Measurements from ENCODE around the gene CAMSAP2.

Gene CAMSAP2

DNA sequence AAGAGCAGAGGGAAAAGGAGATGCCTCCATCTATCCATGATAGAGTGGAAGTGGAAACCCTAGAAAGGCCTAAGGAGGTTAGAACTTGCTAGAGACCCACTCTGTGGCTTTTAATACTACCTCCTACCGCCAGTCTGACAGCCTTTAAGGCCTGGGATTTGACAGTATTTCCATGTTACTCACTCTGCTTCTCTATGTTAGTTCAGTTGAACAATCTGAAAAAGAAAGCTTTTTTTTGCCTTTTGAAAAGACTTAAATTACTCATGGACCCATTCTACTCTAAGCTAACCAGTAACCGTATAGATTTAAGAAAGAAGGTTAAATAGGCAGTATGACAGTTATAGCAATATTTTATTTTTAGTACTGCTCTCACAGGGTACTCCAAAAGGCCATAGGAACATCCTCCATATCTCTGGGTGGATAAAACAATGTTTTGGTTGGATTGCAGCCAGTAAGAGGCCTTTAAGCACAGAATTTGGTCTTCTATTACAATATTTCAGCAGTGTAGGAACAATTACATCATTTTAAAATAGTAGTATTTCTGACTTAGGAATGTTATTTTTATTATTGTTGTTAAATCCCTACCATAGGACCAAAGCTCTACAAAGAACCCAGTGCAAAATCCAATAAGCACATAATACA, 118.1 kb downstream of the CAMSAP2 start:
- no peak for DNase-seq

DNA sequence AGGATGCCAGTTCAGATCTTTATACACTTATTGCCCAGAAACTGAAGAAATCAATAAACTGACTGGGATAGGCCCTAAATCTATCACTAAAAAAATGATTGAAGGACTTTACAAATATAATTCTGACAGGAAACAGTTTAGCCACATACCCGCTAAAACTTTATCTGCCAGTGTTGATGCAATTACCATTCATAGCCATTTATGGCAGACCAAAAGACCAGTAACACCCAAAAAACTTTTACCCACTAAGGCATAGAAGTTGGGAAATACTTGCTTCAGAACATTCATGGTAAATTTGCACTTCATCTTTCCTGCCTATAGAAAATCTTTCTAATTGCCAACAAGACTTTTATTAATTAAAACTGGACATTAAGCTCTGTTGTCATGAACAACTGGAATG, 119.1 kb downstream of the CAMSAP2 start:
- DNase-seq = no peak

DNA sequence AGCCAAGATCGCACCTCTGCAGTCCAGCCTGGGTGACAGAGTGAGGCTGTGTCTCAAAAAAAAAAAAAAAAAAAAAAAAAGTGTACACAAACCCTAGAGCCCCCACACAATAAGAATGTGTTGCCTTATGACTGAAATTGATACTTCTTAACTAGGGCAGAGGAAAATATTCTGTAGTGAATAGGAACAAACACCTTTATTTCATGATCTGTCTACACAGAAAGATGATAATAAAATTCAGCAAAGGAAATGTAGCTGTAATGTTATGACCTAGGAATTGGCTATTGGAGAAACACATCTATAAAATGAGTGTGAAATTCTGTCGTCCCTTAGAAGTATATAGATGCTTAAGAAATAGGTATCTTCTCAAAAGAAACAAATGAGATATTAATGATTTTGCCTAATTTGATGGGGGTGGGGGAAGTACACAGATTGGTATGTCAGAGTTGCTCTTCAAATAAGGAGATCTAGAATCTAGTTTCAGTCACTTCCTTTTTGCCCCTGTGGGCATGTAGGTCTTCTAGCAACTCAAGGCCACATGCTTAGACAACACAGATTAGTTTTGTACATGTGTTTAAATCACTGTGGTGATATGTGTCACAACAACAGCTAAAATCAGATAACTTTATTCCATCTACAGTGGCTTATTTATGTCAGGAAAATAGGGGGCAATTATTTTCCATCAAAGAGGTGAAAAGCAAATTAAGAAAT, 123.4 kb downstream of the CAMSAP2 start:
- DNase-seq = no peak

DNA sequence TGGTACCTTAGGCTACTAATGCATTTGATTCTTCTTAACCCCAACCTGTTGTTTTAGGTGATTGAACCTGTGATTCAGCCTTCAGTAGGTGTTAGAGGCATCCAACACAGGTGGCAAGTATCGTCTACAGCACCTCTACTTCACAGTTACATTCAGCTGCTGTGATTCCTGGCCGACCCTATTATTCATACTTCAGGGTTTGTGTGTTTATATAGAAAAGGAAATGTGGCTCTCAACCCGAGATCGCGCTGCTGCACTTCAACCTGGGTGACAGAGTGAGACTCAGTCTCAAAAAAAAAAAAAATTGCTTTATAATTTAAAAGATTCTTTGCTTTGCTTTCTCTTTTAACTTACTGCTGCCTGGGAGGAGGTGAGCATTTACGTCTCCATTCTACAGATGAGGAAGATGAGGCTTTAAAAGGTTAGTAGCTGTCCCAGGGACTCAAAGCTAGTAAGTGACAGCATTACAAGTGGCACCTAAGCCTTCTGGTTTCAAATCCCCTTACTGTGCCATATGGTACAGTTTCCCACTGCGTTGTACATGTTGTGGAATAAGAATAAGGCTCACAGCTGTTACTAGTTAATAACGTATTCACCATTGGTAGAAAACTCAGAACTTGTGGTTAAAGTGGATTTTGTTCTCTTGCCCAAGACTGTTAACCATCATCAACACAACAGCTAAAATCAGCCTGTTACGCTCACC, 124.2 kb downstream of the CAMSAP2 start:
- DNase-seq = no peak

DNA sequence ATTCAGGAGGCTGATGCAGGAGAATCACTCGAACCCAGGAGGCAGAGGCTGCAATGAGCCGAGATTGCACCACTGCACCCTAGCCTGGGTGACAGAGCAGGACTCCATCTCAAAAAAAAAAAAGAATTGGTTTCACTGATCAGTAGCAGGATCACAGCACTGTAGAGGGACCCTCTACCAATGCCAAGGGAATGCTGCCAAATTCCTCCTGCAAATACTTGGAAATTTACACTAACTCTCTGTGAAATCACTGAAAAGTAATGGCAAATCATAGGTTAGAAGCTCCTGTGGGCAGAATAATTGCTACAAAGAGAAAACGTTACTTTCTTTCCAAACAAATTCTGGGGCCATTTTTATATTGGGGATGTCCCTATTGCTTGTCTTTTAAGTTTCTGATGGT, 127.4 kb downstream of the CAMSAP2 start:
- DNase-seq = no peak

DNA sequence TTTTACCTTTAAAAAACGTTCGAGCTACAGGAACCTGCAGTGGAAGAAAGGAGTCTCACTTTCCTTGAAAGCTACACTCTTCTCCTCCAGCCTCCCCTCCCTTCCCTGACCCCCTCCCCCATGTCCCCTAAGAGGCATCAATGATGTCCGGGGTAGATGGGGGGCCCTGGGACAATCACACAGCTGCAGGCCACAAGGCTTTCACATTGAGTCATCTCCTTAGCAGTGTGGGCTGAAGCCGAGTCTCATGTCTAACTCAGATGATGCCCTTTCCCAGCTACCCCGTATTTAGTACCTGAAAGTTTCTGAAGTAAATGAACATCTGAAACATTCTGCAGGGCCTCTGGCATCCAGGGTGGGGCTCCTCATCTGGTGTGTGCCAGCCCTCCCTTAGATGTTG, 127.8 kb downstream of the CAMSAP2 start:
- DNase-seq = no peak

DNA sequence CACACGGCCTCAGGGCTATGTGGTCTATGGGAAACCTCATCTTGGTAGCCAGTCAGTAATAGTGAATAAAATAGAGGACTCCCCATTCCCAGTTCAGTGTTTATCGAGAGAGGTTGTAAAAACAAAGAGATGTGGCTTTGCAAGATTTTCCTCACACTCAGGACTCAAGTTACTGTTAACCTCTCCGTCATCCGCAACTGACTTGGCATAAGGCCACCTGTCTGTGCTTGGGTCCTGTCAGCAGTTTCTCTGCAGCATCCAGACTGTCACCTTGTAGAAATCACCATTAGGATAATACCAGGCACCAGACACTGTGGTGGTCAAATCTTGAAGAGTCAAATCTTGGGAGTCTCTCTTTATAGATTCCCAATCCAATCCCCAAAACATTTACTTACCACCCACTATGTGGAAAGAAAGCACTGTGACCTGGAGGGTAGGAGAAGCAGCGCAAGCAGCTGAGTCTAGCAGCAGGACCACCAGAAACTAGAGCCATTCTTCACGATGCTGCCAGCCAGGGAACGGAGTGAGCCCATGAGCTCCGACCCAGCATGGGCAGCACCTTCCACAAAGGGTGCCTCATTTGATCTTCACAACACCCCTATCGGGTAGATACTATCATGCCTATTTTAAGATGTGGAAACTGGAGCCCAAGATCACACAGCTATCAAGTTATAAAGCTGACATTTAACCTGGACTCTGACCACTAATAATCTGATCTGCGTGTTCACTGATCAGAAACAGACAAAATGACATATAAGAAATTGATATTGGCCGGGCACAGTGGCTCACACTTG, 128.5 kb downstream of the CAMSAP2 start:
- DNase-seq = no peak

DNA sequence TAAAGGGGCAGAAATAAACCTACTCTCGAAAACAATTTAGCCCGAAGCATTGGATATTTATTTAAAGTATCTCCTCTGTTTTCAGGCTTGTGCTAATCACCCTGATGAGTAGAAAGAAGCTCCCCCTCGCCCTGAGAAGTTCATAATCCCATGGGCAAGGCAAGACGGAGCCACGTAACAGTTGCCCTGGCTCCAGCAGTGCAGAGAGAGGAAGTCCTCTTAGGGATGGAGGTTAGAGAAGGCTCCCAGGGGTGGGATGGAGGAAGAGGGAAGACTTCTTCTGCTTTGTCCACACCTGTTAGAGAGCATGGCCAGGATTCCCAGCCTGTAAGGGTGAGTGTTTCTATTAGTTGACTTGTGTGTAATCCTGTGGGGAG, 130.7 kb downstream of the CAMSAP2 start:
- no peak for DNase-seq

DNA sequence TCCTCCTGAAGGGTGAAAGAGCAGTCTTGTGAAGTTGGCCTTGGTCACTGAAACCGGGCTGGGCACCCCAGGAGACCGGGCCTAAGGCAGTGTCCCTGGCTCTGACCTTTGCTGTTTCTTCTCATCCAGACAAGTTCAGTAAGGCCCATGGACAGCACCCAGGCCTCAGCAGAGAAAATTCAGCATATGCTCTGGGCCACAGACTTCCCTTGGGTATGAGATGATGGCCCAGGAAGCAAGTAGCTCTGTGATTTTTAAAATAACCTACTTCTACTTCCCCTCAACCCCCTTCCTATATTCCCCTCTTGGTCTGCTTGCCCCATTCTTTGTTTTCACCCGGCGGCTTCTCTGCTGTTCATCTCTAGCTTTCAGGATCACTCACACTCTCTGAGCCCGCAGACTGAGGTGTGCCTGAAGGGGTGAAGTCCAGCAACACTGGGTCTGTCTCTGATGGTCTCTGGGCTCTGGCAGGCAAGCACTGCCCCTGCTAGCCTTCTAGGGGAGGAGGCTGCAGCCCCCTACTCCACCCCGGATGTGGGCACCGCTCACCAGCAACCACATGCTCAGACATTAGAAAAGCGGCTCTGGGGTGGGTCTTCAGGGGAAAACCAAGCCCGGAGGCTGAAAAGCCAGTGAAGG, 131.2 kb downstream of the CAMSAP2 start:
- DNase-seq = no peak

DNA sequence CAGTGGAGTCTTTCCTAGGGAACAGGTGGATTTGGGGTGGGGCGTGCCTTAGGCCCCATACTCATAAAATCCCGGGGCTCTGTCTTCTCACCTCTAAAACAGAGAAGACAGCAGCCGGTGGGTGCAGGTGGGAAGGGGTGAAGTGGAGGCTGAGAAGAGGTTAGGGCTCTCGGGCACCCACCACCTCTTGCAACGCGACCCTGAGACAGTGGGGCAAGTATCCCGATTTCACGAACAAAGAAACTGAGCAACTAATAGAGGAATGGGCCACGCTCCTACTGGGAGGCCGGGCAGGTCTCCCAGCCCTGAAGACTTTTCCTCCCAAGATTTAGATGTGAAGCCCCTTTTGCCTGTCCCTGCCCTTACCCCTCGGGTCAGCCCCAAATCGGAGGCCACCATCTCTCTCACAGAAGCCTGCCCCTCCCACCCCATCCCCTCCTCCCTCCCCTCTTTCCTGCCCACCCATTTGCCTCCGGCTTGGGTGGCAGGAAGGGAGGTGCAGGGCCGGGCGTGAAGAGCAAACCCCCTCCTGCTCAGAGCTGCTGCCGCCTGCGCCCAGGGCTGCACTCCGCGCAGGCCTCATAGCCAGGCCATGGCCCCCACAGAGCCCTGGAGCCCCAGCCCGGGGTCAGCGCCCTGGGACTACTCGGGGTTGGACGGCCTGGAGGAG, 133.9 kb downstream of the CAMSAP2 start, which contains the start of gene GPR25:
TSS of gene GPR25 (plus strand) at position 536 of the 670 bp plus-strand sequence. CDS start at position 593, 57 bp downstream.
- no peak for DNase-seq

DNA sequence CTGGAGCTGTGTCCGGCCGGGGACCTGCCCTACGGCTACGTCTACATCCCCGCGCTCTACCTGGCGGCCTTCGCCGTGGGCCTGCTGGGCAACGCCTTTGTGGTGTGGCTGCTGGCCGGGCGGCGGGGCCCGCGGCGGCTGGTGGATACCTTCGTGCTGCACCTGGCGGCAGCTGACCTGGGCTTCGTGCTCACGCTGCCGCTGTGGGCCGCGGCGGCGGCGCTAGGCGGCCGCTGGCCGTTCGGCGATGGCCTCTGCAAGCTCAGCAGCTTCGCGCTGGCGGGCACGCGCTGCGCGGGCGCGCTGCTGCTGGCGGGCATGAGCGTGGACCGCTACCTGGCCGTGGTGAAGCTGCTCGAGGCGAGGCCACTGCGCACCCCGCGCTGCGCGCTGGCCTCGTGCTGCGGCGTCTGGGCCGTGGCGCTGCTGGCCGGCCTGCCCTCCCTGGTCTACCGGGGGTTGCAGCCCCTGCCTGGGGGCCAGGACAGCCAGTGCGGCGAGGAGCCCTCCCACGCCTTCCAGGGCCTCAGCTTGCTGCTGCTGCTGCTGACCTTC, 134.5 kb downstream of the CAMSAP2 start:
- no peak for DNase-seq

DNA sequence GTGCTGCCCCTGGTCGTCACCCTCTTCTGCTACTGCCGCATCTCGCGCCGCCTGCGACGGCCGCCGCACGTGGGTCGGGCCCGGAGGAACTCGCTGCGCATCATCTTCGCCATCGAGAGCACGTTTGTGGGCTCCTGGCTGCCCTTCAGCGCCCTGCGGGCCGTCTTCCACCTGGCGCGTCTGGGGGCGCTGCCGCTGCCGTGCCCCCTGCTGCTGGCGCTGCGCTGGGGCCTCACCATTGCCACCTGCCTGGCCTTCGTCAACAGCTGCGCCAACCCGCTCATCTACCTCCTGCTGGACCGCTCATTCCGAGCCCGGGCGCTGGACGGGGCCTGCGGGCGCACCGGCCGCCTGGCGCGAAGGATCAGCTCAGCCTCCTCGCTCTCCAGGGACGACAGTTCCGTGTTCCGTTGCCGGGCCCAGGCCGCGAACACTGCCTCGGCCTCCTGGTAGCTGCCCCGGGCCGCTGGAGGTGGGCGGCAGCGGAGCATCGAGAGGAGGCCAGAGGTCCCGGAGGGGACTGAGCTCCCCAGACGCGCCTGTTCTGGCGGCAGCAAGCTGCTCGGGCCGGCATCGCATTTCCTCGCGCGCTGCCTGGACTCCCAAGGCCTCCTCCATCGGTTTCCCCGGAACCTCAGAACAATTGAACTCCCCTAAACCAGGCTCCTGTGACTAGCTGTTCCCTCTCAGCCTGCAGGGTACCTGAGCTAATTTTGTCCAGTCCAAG, 135.1 kb downstream of the CAMSAP2 start:
- no peak for DNase-seq

DNA sequence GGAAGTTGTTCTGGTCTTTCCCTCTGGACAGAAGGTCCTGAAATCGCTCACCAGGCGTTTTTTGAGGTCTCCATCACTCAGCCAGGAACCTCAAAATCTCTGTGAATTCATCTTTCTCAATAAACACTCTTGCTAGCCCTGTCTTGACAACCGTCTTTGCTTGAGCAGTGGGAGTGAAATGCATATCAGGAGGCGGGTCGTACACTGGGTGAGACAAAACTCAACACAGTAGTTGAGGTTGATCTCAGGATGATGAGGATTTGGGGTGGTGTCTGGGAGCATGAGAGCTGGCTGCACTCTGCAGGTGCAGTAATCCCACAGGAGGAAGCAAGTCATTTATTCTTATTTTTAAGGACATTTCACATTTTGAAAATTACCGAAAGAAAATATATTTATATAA, 136.0 kb downstream of the CAMSAP2 start:
- no peak for DNase-seq

DNA sequence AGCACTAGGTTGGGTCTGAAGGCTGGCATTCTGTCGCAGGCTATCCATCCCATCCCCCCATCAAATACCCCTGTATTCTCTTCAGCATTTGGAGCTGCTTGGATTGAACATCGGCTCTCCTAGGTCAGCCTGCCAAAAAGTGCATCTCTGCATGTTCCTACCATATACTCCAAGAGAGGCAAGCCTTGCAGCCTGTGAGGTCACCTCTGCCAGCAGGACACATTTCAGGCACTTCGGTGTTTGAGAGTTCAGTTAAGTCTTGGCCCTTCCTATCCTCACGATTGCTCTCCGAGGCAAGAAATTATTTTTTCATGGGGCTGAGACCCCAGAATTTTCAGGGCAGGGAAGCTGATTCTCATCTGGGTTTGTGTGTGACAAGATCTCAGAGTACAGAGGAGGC, 136.7 kb downstream of the CAMSAP2 start:
- DNase-seq = no peak

DNA sequence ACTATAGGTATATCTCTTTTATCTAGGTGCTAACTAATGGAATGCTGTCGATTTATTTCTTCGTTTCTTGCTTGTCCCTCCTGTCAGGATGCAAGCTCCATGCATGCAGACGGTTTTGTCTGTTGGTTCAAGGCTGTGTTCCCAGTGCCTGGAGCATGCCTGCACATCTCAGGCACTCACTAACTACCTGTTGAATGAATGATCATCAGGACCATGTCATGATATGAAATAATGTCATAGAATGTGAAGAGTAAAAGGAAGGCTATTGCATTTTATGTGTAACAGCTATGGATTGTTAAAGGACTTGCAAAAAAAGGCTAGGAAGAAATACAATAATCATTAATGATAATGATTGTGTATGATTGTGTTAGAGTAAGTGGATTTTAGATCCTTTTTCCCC, 138.3 kb downstream of the CAMSAP2 start:
- DNase-seq = no peak

DNA sequence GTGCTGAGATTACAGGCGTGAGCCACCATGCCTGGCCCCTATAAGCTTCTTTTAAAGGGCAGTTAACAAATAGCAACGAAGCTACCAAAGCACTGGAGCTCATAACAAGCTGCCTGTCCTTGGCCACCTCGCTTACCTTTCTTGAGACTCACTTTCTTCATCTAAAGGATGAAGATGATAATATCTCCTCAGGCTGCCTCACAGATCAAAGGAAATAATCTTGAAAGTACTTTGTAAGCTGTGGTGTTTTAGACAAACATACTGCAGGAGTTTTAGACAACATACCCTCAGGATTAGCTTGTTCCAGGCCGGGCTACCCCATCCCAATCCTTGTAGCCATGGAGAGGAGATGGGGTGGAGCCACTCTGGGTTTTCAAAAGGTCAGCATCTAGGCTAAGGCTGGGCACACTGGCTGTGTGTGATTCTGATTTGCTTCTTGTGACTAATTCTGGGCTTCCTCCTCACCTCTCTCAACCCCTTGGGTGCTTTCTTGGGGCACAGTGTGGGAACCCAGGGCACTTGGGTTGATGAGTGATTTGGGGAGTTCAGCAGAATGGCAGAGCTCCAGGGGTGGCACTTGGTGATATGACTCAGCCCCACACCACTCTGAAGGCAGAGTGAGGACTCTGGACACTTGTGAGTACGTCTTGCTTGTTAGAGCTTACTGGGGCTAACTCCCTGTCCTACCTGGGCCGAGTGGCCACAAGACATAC, 139.3 kb downstream of the CAMSAP2 start:
- no peak for DNase-seq

DNA sequence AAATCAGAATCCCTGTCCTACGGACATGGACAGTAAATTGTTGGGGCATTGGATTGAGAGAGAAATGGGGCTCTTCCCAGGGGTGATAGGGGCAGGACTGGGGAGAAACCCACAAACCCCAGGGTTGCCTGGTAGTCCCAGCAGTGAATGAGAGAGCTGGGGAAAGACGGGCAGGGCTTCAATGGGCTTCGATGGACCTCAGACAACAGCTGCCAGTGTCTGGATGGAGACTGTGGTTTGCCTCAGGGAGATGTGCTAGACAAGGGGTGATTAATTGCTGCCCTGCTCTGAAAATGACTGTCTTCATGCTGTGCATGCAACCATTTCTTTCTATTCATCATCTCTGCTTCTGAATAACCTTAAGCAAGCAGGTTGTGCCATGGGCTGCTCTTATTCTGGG, 141.5 kb downstream of the CAMSAP2 start:
- no peak for DNase-seq

DNA sequence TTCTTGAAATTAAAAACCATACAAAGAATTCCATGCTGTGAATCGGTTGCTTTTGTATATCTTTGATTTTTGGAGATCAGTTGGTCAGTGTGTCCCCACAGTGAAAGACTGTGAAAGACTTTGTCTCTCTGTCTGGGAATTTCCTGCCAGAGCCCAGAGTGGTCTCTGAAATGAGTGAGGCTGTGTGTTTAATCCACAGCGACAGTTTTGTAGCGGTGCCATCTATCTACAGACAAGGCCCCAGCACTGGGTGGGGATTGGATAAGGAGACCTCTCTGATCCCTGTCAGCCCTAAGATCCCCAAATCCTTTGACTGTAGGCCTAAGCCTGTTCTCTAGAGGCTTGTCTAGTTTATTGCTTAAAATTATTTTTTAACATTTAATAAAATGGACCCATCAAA, 144.4 kb downstream of the CAMSAP2 start:
- DNase-seq = no peak

DNA sequence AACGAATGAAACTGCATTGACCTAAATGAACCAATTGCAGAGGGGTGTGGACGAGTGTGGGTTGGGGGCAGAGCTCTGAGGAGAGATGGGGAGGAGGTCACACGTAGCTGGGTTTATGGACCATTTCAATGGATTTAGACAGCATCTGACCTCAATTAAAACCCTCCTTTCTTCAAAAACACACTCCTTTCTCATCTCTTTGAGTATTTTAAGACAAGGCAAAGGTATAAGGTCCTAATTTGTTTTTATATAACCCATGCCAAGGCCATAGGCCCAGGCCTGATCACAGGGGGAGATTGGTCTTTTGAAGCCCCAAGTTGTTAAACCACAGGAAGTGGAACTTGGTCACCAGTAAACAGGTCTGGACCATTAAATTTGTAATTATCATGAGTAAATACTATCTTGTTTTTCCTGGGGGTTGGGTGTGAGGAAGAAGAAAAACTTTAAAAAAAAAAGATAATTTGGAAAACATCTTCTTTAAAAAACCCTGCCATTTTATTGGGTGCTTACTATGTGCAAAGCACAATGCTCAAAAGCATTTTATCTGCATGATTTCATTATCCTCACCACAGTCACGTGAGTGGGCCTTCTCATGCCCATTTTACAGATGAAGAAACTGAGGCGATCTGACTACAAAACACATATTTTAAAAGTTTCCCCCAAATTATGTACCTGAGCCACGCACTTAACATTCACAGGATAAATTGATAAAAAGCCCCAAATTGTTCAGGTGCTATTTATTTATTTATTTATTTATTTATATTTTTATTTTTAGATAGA, 147.1 kb downstream of the CAMSAP2 start:
- no peak for DNase-seq

DNA sequence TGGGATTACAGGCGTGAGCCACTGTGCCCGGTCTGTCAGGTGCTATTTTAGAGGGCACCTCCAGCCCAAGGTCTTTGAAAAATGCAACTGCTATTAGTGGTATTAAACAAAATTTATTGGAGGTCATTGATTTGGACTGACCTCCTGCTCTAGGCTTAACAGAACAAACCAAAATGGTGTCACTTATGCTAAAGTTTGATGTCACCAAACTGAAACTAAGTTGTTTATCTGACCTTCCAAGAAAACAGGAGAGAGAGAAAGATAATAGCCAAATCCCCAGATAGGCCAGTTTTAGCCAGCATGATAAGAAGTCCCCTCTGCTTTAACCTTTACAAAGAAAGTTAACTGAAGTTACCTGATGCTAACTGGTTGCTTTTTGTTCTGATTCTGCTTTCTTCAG, 147.9 kb downstream of the CAMSAP2 start:
- DNase-seq = no peak
